CD4-positive, CD25-positive, alpha-beta regulatory T cell (primary cell): ENCODE results near the gene CEP57L1. TPM values are rescaled to one million over a fixed set of nuclear protein-coding genes. Genes with fewer than 3 reads are reported as not detected.

ENCODE experiments used
- ATAC-seq, 2 donors: fragments of 150-1000 bp; cut with Tn5 transposase; one replicate each; pipeline ENCODE4 v1.10.0; 2021; ENCODE audit warnings: low read depth in 2 of 2, moderate number of reproducible peaks in 2 of 2, moderate library complexity in 1 of 2
- DNase-seq, 3 donors: peaks; one replicate each; pipeline versions ENCODE4 v3.0.0 to v3.0.0-alpha.2; 2012 to 2022; ENCODE audit warnings: mixed read lengths in 1 of 3
- H3K27ac ChIP-seq: one replicate; pipeline ENCODE4 v1.7.0; 2013; ENCODE audit warnings: mild to moderate bottlenecking, low read length; ENCODE audit not compliant: insufficient read depth, poor library complexity, severe bottlenecking
- H3K27me3 ChIP-seq: one replicate; pipeline ENCODE4 v1.7.0; 2013; ENCODE audit warnings: low read length; ENCODE audit not compliant: control insufficient read depth, insufficient read depth
- H3K36me3 ChIP-seq: one replicate; pipeline ENCODE4 v1.7.0; 2013; ENCODE audit warnings: mild to moderate bottlenecking, low read length, moderate library complexity; ENCODE audit not compliant: control insufficient read depth, insufficient read depth
- H3K4me1 ChIP-seq: 2 replicates; pipeline ENCODE4 v1.7.0; 2013; ENCODE audit warnings: mild to moderate bottlenecking, low read length; ENCODE audit not compliant: insufficient read depth, control insufficient read depth, poor library complexity, severe bottlenecking
- H3K4me3 ChIP-seq: one replicate; pipeline ENCODE4 v1.7.0; 2013; ENCODE audit warnings: low read depth, mild to moderate bottlenecking, low read length, moderate library complexity
- H3K9me3 ChIP-seq, 2 experiments: 1 replicate in 1 of 2; 2 replicates in 1 of 2; pipeline ENCODE4 v1.7.0; 2013; ENCODE audit warnings: low read length in 2 of 2, mild to moderate bottlenecking in 1 of 2, moderate library complexity in 1 of 2; ENCODE audit not compliant: control insufficient read depth in 2 of 2
- H3K27ac Mint-ChIP-seq, 3 donors: one replicate each; pipeline ENCODE4 v1.8.0; 2020 to 2022; ENCODE audit warnings: mild to moderate bottlenecking in 3 of 3, mixed read lengths in 3 of 3, moderate library complexity in 2 of 3
- H3K27me3 Mint-ChIP-seq: one replicate; pipeline ENCODE4 v1.8.0; 2022; ENCODE audit warnings: mild to moderate bottlenecking, mixed read lengths
- H3K36me3 Mint-ChIP-seq: one replicate; pipeline ENCODE4 v1.8.0; 2020; ENCODE audit warnings: mixed read lengths
- H3K4me1 Mint-ChIP-seq, 4 donors: one replicate each; pipeline ENCODE4 v1.8.0; 2020 to 2022; ENCODE audit warnings: mixed read lengths in 4 of 4, mild to moderate bottlenecking in 1 of 4
- H3K4me3 Mint-ChIP-seq, 4 donors: one replicate each; pipeline ENCODE4 v1.8.0; 2020 to 2022; ENCODE audit warnings: mild to moderate bottlenecking in 4 of 4, mixed read lengths in 4 of 4, moderate library complexity in 3 of 4
- H3K9me3 Mint-ChIP-seq, 7 donors: one replicate each; pipeline ENCODE4 v1.8.0; 2020 to 2022; ENCODE audit warnings: mixed read lengths in 7 of 7, mild to moderate bottlenecking in 3 of 7, moderate library complexity in 2 of 7
- polyA plus RNA-seq, 4 donors: library from polyadenylated mRNA; unstranded; fragments of 300-500 nt; fragmentation: Illumina TruSeq; gene quantifications; one replicate each; pipeline ENCODE4 v1.2.3, GENCODE V29; 2021
- total RNA-seq: library from RNA; stranded (reverse); gene quantifications from one replicate; pipeline ENCODE4 v1.2.3, GENCODE V29; 2022

The CEP57L1 gene
- total and polyA plus RNA-seq, 5 donors from 2014 or later: 6.6 to 12.4 (median 7.2) TPM

- DNase-seq: no peak
- H3K9me3 ChIP-seq: no peaks in the 10 kb centered on the region
- H3K4me1 Mint-ChIP-seq: peaks cover 21 to 38% (median 30%) of the 10 kb centered on the region in 4 donors
Observed at GRCh38 chr6:109074133-109074415, 21.2 kb upstream of the CEP57L1 start.

GRCh38 chr6:109075934-109076333 is 19.4 kb upstream of the CEP57L1 start:
- Histone ChIP-seq H3K4me1 (peaks cover 24% of the 10 kb centered on the region), H3K4me3 (no peak overlapping the region), H3K27ac (no peak overlapping the region), H3K9me3 (no peaks in the 10 kb centered on the region), H3K36me3 (no peaks in the 10 kb centered on the region), H3K27me3 (no peaks in the 10 kb centered on the region)
- Mint-ChIP-seq H3K4me1 (peaks cover 16 to 23% (median 21%) of the 10 kb centered on the region in 4 donors), H3K27me3 (no peaks in the 10 kb centered on the region), H3K27ac (peak overlapping the region in 1 of 3 donors; percentile 15), H3K36me3 (no peaks in the 10 kb centered on the region), H3K9me3 (no peaks in the 10 kb centered on the region), H3K4me3 (no peak overlapping the region)
- ATAC-seq (no peak), DNase-seq (no peak)

More at GRCh38 chr6:109074133-109074415, 21.2 kb upstream of the CEP57L1 start:
- no peaks in the 10 kb centered on the region for H3K27me3 Mint-ChIP-seq
- Histone ChIP-seq H3K4me1 (peaks cover 26% of the 10 kb centered on the region), H3K4me3 (no peak overlapping the region), H3K27me3 (no peaks in the 10 kb centered on the region), H3K27ac (no peak overlapping the region), H3K36me3 (no peaks in the 10 kb centered on the region)
- no peaks in the 10 kb centered on the region for H3K9me3 Mint-ChIP-seq
- no peaks in the 10 kb centered on the region for H3K36me3 Mint-ChIP-seq
- no peak overlapping the region for H3K4me3 Mint-ChIP-seq
- no peak for ATAC-seq
- no peak overlapping the region for H3K27ac Mint-ChIP-seq

- Mint-ChIP-seq H3K27ac (no peak overlapping the region), H3K4me3 (no peak overlapping the region), H3K36me3 (no peaks in the 10 kb centered on the region), H3K9me3 (no peaks in the 10 kb centered on the region), H3K4me1 (peaks cover 12 to 19% (median 16%) of the 10 kb centered on the region in 4 donors), H3K27me3 (no peaks in the 10 kb centered on the region)
- Histone ChIP-seq H3K27ac (no peak overlapping the region), H3K4me3 (no peak overlapping the region), H3K36me3 (no peaks in the 10 kb centered on the region), H3K27me3 (no peaks in the 10 kb centered on the region), H3K9me3 (no peaks in the 10 kb centered on the region), H3K4me1 (peaks cover 19% of the 10 kb centered on the region)
- no peak for DNase-seq
- no peak for ATAC-seq
Observed at GRCh38 chr6:109076377-109076776, 18.9 kb upstream of the CEP57L1 start.

DNA sequence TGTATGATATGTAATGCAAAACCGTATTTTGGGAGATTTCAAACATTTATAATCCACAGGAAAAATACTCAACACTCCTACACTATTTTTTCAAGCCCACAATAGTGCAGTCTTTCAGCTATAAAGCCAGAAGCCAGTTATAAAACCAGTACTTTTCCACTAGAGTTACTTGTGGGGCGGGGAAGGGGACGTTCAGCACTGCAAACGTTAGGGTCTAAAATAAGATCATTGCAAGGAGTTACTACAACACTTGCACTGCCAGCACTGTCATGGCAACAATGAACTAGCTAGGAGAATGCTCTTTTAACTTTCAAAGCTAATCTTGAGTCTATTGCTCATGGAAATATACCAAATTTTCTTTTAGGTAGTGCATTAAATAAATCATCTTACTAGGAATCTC is 15.3 kb upstream of the CEP57L1 start:
- Mint-ChIP-seq H3K27me3 (no peaks in the 10 kb centered on the region), H3K9me3 (no peaks in the 10 kb centered on the region), H3K4me3 (no peak overlapping the region), H3K27ac (no peak overlapping the region), H3K36me3 (no peaks in the 10 kb centered on the region), H3K4me1 (peaks cover 0 to 8% (median 2%) of the 10 kb centered on the region in 4 donors)
- H3K27me3 ChIP-seq: no peaks in the 10 kb centered on the region
- ATAC-seq: no peak
- no peak for DNase-seq
- no peak overlapping the region for H3K4me3 ChIP-seq
- H3K36me3 ChIP-seq: peaks cover 2% of the 10 kb centered on the region
- no peak overlapping the region for H3K27ac ChIP-seq
- H3K4me1 ChIP-seq: no peaks in the 10 kb centered on the region
- no peaks in the 10 kb centered on the region for H3K9me3 ChIP-seq

- Mint-ChIP-seq H3K9me3 (no peaks in the 10 kb centered on the region), H3K4me1 (peaks cover 0 to 8% (median 2%) of the 10 kb centered on the region in 4 donors), H3K27me3 (no peaks in the 10 kb centered on the region), H3K36me3 (no peaks in the 10 kb centered on the region), H3K27ac (no peak overlapping the region), H3K4me3 (no peak overlapping the region)
- H3K36me3 ChIP-seq: peaks cover 2% of the 10 kb centered on the region
- H3K9me3 ChIP-seq: no peaks in the 10 kb centered on the region
- H3K27ac ChIP-seq: no peak overlapping the region
- H3K27me3 ChIP-seq: no peaks in the 10 kb centered on the region
- ATAC-seq: no peak
- no peak overlapping the region for H3K4me3 ChIP-seq
- DNase-seq: no peak
- H3K4me1 ChIP-seq: no peaks in the 10 kb centered on the region
Observed at GRCh38 chr6:109081026-109081425, 14.3 kb upstream of the CEP57L1 start.

DNA sequence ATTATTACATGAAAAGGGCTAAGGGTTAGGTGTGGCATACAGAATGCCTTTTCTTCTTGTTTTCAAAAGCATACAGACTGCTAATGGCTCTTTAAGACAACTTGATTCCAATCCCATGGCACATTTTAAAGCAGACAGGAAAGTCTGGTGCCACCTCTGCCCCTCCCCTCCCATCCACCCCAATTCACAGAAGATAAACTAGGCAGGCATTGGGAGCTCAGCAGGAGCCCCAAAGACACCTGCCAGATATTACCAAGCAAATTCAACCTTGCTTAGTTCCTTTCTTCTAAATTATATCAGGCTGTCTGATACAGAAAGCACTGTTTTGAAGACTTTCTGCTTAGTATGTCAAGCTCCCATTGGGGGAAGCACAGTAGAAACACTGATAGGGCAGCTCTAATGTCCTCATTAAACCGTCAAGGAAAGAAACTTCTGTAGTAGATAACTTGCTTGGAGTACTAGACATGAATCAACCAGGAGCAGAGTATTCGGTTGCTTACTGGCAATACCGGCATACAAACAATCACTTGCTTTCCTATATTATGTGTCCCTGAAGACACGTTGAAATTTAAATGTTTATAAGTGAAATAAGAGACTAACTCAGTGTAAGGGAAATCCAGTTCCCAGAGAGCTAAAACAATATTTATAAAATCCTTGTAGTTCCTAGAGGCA is 13.7 kb upstream of the CEP57L1 start:
- Histone ChIP-seq H3K27ac (no peak overlapping the region), H3K36me3 (peaks cover 2% of the 10 kb centered on the region), H3K4me3 (no peak overlapping the region), H3K27me3 (no peaks in the 10 kb centered on the region), H3K4me1 (no peaks in the 10 kb centered on the region), H3K9me3 (no peaks in the 10 kb centered on the region)
- no peaks in the 10 kb centered on the region for H3K9me3 Mint-ChIP-seq
- H3K27me3 Mint-ChIP-seq: no peaks in the 10 kb centered on the region
- no peak overlapping the region for H3K27ac Mint-ChIP-seq
- ATAC-seq (no peak), DNase-seq (no peak)
- no peak overlapping the region for H3K4me3 Mint-ChIP-seq
- no peaks in the 10 kb centered on the region for H3K36me3 Mint-ChIP-seq
- H3K4me1 Mint-ChIP-seq: peaks cover 0 to 4% (median 0%) of the 10 kb centered on the region in 4 donors

GRCh38 chr6:109082188-109082577 is 13.1 kb upstream of the CEP57L1 start:
- ATAC-seq: peak; percentile 25 to 31
- no peaks in the 10 kb centered on the region for H3K27me3 Mint-ChIP-seq

GRCh38 chr6:109083657-109084056 is 11.7 kb upstream of the CEP57L1 start:
- Mint-ChIP-seq H3K36me3 (peaks cover 4% of the 10 kb centered on the region), H3K27me3 (no peaks in the 10 kb centered on the region)

More at GRCh38 chr6:109082188-109082577, 13.1 kb upstream of the CEP57L1 start:
- H3K4me3 ChIP-seq: no peak overlapping the region
- peaks cover 1% of the 10 kb centered on the region for H3K36me3 Mint-ChIP-seq
- no peaks in the 10 kb centered on the region for H3K9me3 Mint-ChIP-seq
- H3K27me3 ChIP-seq: no peaks in the 10 kb centered on the region
- no peak overlapping the region for H3K27ac ChIP-seq
- H3K4me1 ChIP-seq: no peaks in the 10 kb centered on the region
- no peak for DNase-seq
- H3K9me3 ChIP-seq: no peaks in the 10 kb centered on the region
- H3K36me3 ChIP-seq: peaks cover 2% of the 10 kb centered on the region
- no peak overlapping the region for H3K4me3 Mint-ChIP-seq
- no peak overlapping the region for H3K27ac Mint-ChIP-seq
- peaks cover 0 to 4% (median 2%) of the 10 kb centered on the region in 4 donors for H3K4me1 Mint-ChIP-seq

More at GRCh38 chr6:109083657-109084056, 11.7 kb upstream of the CEP57L1 start:
- H3K4me3 ChIP-seq: no peak overlapping the region
- no peaks in the 10 kb centered on the region for H3K9me3 Mint-ChIP-seq
- H3K4me1 Mint-ChIP-seq: peaks cover 0 to 11% (median 9%) of the 10 kb centered on the region in 4 donors
- H3K4me3 Mint-ChIP-seq: no peak overlapping the region
- H3K27me3 ChIP-seq: no peaks in the 10 kb centered on the region
- no peak overlapping the region for H3K27ac ChIP-seq
- DNase-seq: no peak
- H3K4me1 ChIP-seq: no peaks in the 10 kb centered on the region
- ATAC-seq: no peak
- no peak overlapping the region for H3K27ac Mint-ChIP-seq
- peaks cover 2% of the 10 kb centered on the region for H3K36me3 ChIP-seq
- no peaks in the 10 kb centered on the region for H3K9me3 ChIP-seq
